Right lobe of liver (tissue), 6 donors: ENCODE data around the gene SYT2. TPM values are rescaled to one million over a fixed set of nuclear protein-coding genes. Genes with fewer than 3 reads are reported as not detected.

ENCODE experiments used
- ATAC-seq, 4 donors: fragments of 200-7000 bp; cut with Tn5 transposase; one replicate each; pipeline ENCODE4 v1.9.1; 2020; ENCODE audit warnings: mild to moderate bottlenecking in 4 of 4, moderate library complexity in 4 of 4
- DNase-seq, 3 donors: peaks; one replicate each; pipeline ENCODE4 v3.0.0-alpha.2; 2020
- H3K27ac ChIP-seq, 3 donors: fragments of 200-600 bp; one replicate each; pipeline ENCODE4 v1.8.0; 2022
- H3K27me3 ChIP-seq, 2 donors: fragments of 200-600 bp; one replicate each; pipeline ENCODE4 v1.8.0; 2022
- H3K36me3 ChIP-seq, 4 donors: fragments of 200-600 bp; sonication (generic) in 1 of 4; one replicate each; pipeline versions ENCODE4 v1.5.1 to v1.8.0; 2017 to 2022; ENCODE audit warnings: control low read depth in 1 of 4
- H3K4me1 ChIP-seq, 4 donors: fragments of 200-600 bp; sonication (generic) in 1 of 4; one replicate each; pipeline versions ENCODE4 v1.5.1 to v1.8.0; 2017 to 2022; ENCODE audit warnings: control low read depth in 1 of 4
- H3K4me3 ChIP-seq, 3 donors: fragments of 200-600 bp; one replicate each; pipeline ENCODE4 v1.8.0; 2022
- H3K9me3 ChIP-seq, 4 donors: fragments of 200-600 bp; sonication (generic) in 1 of 4; one replicate each; pipeline versions ENCODE4 v1.5.1 to v1.8.0; 2017 to 2022; ENCODE audit warnings: control low read depth in 1 of 4
- CTCF ChIP-seq, 4 donors: fragments of 200-600 bp in 3 of 4; fragments of 450-650 bp in 1 of 4; IDR thresholded peaks; one replicate each; pipeline versions ENCODE4 v1.5.1 to v1.8.0; 2016 to 2022; ENCODE audit warnings: antibody characterized with exemption in 4 of 4, mild to moderate bottlenecking in 2 of 4
- POLR2A ChIP-seq: fragments of 450-650 bp; IDR thresholded peaks from one replicate; pipeline ENCODE4 v1.6.1; 2017; ENCODE audit warnings: antibody characterized with exemption, mild to moderate bottlenecking
- WGBS: methylation state at CpG from one replicate; pipeline ENCODE4 v1.1.6; 2018; ENCODE audit warnings: low coverage, low lambda C conversion rate; ENCODE audit not compliant: insufficient coverage; ENCODE audit errors: missing lambda C conversion rate; 5-methylcytosine and 5-hydroxymethylcytosine counted together
- intact Hi-C, 2 donors: fragments of 100-400 bp; cut with DNase I; formaldehyde crosslinking; loops; one replicate each; pipeline versions ENCODE4 v1.11.2 to v1.14.1; 2022
- total RNA-seq, 6 experiments: library from RNA; depleted of rRNA in 2 of 6; stranded (reverse); fragments of >200 nt in 2 of 6; fragmentation: NEBNext Ultra II Directional in 3 of 6; extraction: Animal tissue kit (Norgen Biotek cat#: 25700) in 3 of 6; gene quantifications; one replicate each; pipeline versions ENCODE4 v1.1.0 to v1.2.4, GENCODE V29; 2016 to 2023
- donor health status: DM: no; HTN: yes; CAD: no.
- donor health status: DM: no; HTN: no; CAD: no.
- donor health status: DM: no; HTN: no; CAD: no.
- donor health status: DM: no; HTN: yes; CAD: no.
- donor health status: DM: no; HTN: yes; CAD: no.

The SYT2 gene
- total RNA-seq, 6 experiments from 2014 or later = not detected

- peak in 1 of 4 donors; percentile 49 for ATAC-seq
- Histone ChIP-seq H3K9me3 (no peaks in the 10 kb centered on the region), H3K36me3 (peaks cover 0 to 6% (median 3%) of the 10 kb centered on the region in 4 donors), H3K27ac (no peak overlapping the region), H3K4me1 (no peaks in the 10 kb centered on the region), H3K27me3 (no peaks in the 10 kb centered on the region), H3K4me3 (no peak overlapping the region)
- intact Hi-C loops = no loop called here
- WGBS = 83% methylated on average over 2 of the region's 2 CpGs
- no peak for DNase-seq
- TF ChIP-seq CTCF (IDR thresholded peaks at IDR 0.05) (no peak), POLR2A (no peak)
These were observed 130.4 kb downstream of the SYT2 start for GRCh38 chr1:202579806-202580205.

- Histone ChIP-seq H3K36me3 (peaks cover 0 to 6% (median 3%) of the 10 kb centered on the region in 4 donors), H3K27ac (no peak overlapping the region), H3K4me1 (no peaks in the 10 kb centered on the region), H3K4me3 (no peak overlapping the region), H3K27me3 (no peaks in the 10 kb centered on the region), H3K9me3 (no peaks in the 10 kb centered on the region)
- ATAC-seq (no peak), DNase-seq (no peak)
- TF ChIP-seq POLR2A (no peak), CTCF (IDR thresholded peaks at IDR 0.05) (no peak)
- intact Hi-C loops = no loop called here
- 83% methylated on average over 5 of the region's 6 CpGs for WGBS
These were observed 131.7 kb downstream of the SYT2 start for GRCh38 chr1:202578565-202578964.

GRCh38 chr1:202578001-202578504, 132.2 kb downstream of the SYT2 start:
- Histone ChIP-seq H3K4me1 (no peaks in the 10 kb centered on the region), H3K36me3 (peaks cover 0 to 6% (median 2%) of the 10 kb centered on the region in 4 donors), H3K4me3 (no peak overlapping the region), H3K27ac (no peak overlapping the region), H3K27me3 (no peaks in the 10 kb centered on the region), H3K9me3 (no peaks in the 10 kb centered on the region)
- intact Hi-C loops = no loop called here
- WGBS = 65% methylated on average over 4 of the region's 4 CpGs
- no peak for DNase-seq
- ATAC-seq = no peak
- TF ChIP-seq CTCF (IDR thresholded peaks at IDR 0.05) (no peak), POLR2A (no peak)

- no peaks in the 10 kb centered on the region for H3K27me3 ChIP-seq
- ATAC-seq = no peak
- intact Hi-C loops = no loop called here
- peaks cover 0 to 8% (median 3%) of the 10 kb centered on the region in 4 donors for H3K36me3 ChIP-seq
- DNase-seq = no peak
- no peaks in the 10 kb centered on the region for H3K9me3 ChIP-seq
- H3K4me3 ChIP-seq = no peak overlapping the region
- no peaks in the 10 kb centered on the region for H3K4me1 ChIP-seq
- WGBS = 47% methylated on average over 2 of the region's 2 CpGs
- no peak overlapping the region for H3K27ac ChIP-seq
- TF ChIP-seq POLR2A (no peak), CTCF (IDR thresholded peaks at IDR 0.05) (no peak)
These were observed 132.9 kb downstream of the SYT2 start for GRCh38 chr1:202577381-202577780.

- Histone ChIP-seq H3K27ac (no peak overlapping the region), H3K27me3 (no peaks in the 10 kb centered on the region), H3K4me3 (no peak overlapping the region), H3K9me3 (no peaks in the 10 kb centered on the region), H3K36me3 (peaks cover 0 to 8% (median 3%) of the 10 kb centered on the region in 4 donors), H3K4me1 (no peaks in the 10 kb centered on the region)
- ATAC-seq (peak in 1 of 4 donors; percentile 27), DNase-seq (no peak)
- WGBS = 50% methylated on average over 1 of the region's 1 CpG
- TF ChIP-seq CTCF (IDR thresholded peaks at IDR 0.05) (no peak), POLR2A (no peak)
- intact Hi-C loops = no loop called here
These were observed 133.4 kb downstream of the SYT2 start for GRCh38 chr1:202576816-202577215.
